Transverse colon (tissue), 4 donors: ENCODE results near the gene TADA1. TPM values are rescaled to one million over a fixed set of nuclear protein-coding genes. Genes with fewer than 3 reads are reported as not detected.

Experiments
- DNase-seq: peaks from one replicate; pipeline ENCODE4 v3.0.0-alpha.2; 2019
- H3K27ac ChIP-seq, 4 donors: fragments of 200-600 bp; sonication (generic); 2 replicates each; pipeline ENCODE4 v1.5.1; 2016 to 2018; ENCODE audit warnings: inconsistent platforms in 4 of 4
- H3K27me3 ChIP-seq: fragments of 200-600 bp; sonication (generic); 2 replicates; pipeline ENCODE4 v1.5.1; 2017; ENCODE audit warnings: inconsistent platforms
- H3K36me3 ChIP-seq, 4 donors: fragments of 200-600 bp; sonication (generic); 2 replicates each; pipeline ENCODE4 v1.5.1; 2017 to 2019; ENCODE audit warnings: inconsistent platforms in 4 of 4
- H3K4me1 ChIP-seq, 4 donors: fragments of 200-600 bp; sonication (generic); 2 replicates each; pipeline ENCODE4 v1.5.1; 2017 to 2020; ENCODE audit warnings: inconsistent platforms in 4 of 4
- H3K4me3 ChIP-seq, 4 donors: fragments of 200-600 bp; sonication (generic); 1 replicate in 1 of 4; 2 replicates in 3 of 4; pipeline versions ENCODE4 v1.5.1 to v1.6.1; 2017 to 2019; ENCODE audit warnings: inconsistent platforms in 4 of 4
- H3K9me3 ChIP-seq, 2 donors: fragments of 200-600 bp; sonication (generic); 2 replicates each; pipeline ENCODE4 v1.5.1; 2017 to 2019; ENCODE audit warnings: inconsistent platforms in 2 of 2
- EP300 ChIP-seq: sonication (generic); formaldehyde crosslinking; IDR thresholded peaks from one replicate; pipeline ENCODE4 v1.6.1; 2017; ENCODE audit warnings: antibody characterized with exemption, low read depth
- POLR2A ChIP-seq: fragments of 450-650 bp; IDR thresholded peaks from one replicate; pipeline ENCODE4 v1.6.1; 2016; ENCODE audit warnings: antibody characterized with exemption, mild to moderate bottlenecking, moderate library complexity
- POLR2AphosphoS5 ChIP-seq, 3 donors: sonication (generic); formaldehyde crosslinking; IDR thresholded peaks; one replicate each; pipeline ENCODE4 v1.6.1; 2016; ENCODE audit warnings: antibody characterized with exemption in 3 of 3
- WGBS, 2 donors: methylation state at CpG; one replicate each; pipeline ENCODE4 v1.1.5; 2018; ENCODE audit warnings: low coverage in 1 of 2; 5-methylcytosine and 5-hydroxymethylcytosine counted together
- in situ Hi-C, 4 donors: fragments of 200-750 bp; cut with MboI; loops; one replicate each; pipeline versions ENCODE4 v1.15.0 to v1.15.1; 2017; ENCODE audit warnings: low sequenced_read_pairs in 3 of 4, low pct_ligation_motif_present in 1 of 4, low pct_unique_long_range_greater_than_20kb in 1 of 4
- intact Hi-C: fragments of 100-400 bp; cut with DNase I; formaldehyde crosslinking; loops from one replicate; pipeline ENCODE4 v1.15.1; 2023; ENCODE audit warnings: low total_unique reads
- total RNA-seq, 4 donors: library from RNA; depleted of rRNA; stranded (reverse); fragments of >200 nt; gene quantifications; one replicate each; pipeline ENCODE4 v1.1.0, GENCODE V29; 2016
- TF ChIP-seq, protein P1 (sequence below), 5 experiments: fragments of 200-600 bp in 3 of 5; fragments of 450-650 bp in 2 of 5; sonication (generic) in 3 of 5; IDR thresholded peaks; 1 replicate in 2 of 5; 2 replicates in 3 of 5; pipeline ENCODE4 v1.5.1; 2016 to 2017; ENCODE audit warnings: antibody characterized with exemption in 5 of 5, inconsistent platforms in 3 of 5, mild to moderate bottlenecking in 2 of 5, moderate library complexity in 1 of 5

Gene TADA1
- total RNA-seq, 4 donors from 2014 or later = 1.5 to 21.7 (median 12.0) TPM

DNA sequence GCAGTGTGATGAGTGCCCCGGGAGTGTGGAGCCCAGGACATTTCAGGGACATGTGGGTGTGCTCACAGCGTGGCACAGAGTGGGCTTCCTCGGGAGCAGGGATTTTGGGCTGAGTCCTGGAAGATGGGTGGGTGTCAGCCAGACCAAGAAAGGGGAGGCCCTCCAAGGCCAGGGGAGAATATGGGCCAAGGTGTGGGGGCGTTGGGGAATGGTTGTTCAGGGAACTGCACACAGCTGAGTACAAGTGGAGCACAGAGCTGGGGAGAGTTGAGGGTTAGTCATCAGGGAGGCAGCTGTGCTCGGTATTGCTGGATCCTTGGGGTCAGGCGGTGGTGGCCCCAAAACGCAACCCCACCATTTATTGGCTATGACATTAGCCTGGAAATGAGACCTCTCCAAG, 31.3 kb downstream of the TADA1 start:
- peaks cover 0 to 26% (median 10%) of the 10 kb centered on the region in 4 donors for H3K36me3 ChIP-seq
- no peak for DNase-seq
- H3K4me3 ChIP-seq = no peak overlapping the region
- no peak for TF ChIP-seq EP300
- TF ChIP-seq, protein P1, sequence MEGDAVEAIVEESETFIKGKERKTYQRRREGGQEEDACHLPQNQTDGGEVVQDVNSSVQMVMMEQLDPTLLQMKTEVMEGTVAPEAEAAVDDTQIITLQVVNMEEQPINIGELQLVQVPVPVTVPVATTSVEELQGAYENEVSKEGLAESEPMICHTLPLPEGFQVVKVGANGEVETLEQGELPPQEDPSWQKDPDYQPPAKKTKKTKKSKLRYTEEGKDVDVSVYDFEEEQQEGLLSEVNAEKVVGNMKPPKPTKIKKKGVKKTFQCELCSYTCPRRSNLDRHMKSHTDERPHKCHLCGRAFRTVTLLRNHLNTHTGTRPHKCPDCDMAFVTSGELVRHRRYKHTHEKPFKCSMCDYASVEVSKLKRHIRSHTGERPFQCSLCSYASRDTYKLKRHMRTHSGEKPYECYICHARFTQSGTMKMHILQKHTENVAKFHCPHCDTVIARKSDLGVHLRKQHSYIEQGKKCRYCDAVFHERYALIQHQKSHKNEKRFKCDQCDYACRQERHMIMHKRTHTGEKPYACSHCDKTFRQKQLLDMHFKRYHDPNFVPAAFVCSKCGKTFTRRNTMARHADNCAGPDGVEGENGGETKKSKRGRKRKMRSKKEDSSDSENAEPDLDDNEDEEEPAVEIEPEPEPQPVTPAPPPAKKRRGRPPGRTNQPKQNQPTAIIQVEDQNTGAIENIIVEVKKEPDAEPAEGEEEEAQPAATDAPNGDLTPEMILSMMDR (IDR thresholded peaks at IDR 0.05) = no peak
- TF ChIP-seq POLR2A = no peak
- no peak for TF ChIP-seq POLR2AphosphoS5 (IDR thresholded peaks at IDR 0.05)
- in situ Hi-C loops = no loop called here
- WGBS, 2 donors = 0 to 59% methylated on average over 1 to 7 of the region's 7 CpGs
- peaks cover 23 to 47% (median 36%) of the 10 kb centered on the region in 4 donors for H3K4me1 ChIP-seq
- H3K27ac ChIP-seq = peak overlapping the region; percentile 42 to 53 (median 48)
- H3K27me3 ChIP-seq = no peaks in the 10 kb centered on the region
- intact Hi-C loops = no loop called here
- H3K9me3 ChIP-seq = no peaks in the 10 kb centered on the region

DNA sequence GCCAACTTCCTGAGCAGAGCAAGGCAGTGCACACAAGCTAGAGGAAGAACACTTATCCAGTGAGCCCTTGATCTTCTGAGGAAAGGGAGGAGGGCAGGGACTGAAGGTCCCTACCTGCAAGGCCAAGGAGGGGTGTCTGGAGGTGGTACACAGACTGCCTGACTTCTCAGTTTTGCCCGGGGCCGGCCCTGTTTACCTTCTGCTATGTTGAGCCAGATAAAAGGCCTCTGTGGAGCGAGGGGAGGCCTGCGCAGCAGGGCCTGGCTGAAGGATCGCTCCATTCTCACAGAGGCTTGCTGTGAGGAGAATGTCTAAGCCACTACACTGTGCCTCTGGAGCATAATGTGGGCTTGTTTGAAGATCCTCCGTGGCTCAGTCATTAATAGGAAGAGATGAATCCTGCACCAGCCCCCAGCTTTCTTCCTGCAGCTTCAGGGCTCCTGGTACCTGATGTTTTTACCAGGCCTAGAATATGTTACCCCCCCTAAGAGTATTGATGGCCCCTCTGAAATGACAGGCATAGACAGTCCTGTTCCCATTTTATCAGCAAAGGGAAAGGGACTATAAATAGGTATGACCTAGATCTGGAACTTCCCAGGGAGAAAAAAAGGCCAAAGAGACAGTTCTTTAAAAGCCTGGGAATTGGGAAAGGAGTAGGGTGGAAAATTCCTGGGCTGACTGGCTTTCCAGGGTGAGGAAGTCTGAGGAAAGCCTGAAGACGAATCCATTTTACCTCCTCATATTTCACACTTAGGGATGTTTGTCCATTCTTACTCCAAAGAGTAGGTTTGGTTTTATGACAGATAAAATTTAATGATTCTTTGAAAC, 32.1 kb downstream of the TADA1 start:
- Histone ChIP-seq H3K27me3 (no peaks in the 10 kb centered on the region), H3K4me1 (peaks cover 23 to 47% (median 36%) of the 10 kb centered on the region in 4 donors), H3K27ac (peak overlapping the region; percentile 42 to 53 (median 48)), H3K9me3 (no peaks in the 10 kb centered on the region), H3K36me3 (peaks cover 0 to 19% (median 7%) of the 10 kb centered on the region in 4 donors), H3K4me3 (no peak overlapping the region)
- DNase-seq = peak; percentile 15
- TF ChIP-seq POLR2AphosphoS5 (IDR thresholded peaks at IDR 0.05) (no peak), EP300 (no peak), POLR2A (no peak)
- TF ChIP-seq, protein P1 (IDR thresholded peaks at IDR 0.05) = no peak
- in situ Hi-C loops = no loop called here
- intact Hi-C loops = no loop called here
- WGBS, 2 donors = 38 to 76% methylated on average over 1 to 7 of the region's 7 CpGs

DNA sequence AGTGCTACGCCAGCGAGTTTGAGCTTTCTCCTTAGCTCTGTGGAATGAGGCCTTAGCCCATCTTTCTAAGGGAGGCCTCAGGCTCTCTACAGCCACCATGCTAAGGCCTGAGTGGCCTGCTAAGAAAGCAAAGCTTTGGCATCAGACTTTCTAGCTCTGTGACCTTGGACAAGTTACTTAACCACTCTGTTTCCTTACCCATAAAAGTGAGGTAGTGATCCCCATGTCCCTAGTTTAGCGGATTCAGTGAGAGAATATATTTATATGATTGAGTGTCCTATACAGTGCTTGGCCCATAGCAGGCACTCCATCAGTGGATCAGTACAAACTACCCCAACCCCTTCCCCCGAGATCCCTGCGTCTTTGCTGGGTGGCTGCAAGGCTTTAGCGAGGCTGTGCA, 32.7 kb downstream of the TADA1 start:
- in situ Hi-C loops = no loop called here
- WGBS, 2 donors = 67 to 71% methylated on average over 4 to 6 of the region's 6 CpGs
- intact Hi-C loops = no loop called here
- H3K4me1 ChIP-seq = peaks cover 25 to 53% (median 41%) of the 10 kb centered on the region in 4 donors
- H3K27me3 ChIP-seq = no peaks in the 10 kb centered on the region
- TF ChIP-seq POLR2A (no peak), EP300 (no peak), POLR2AphosphoS5 (IDR thresholded peaks at IDR 0.05) (no peak)
- TF ChIP-seq, protein P1 (IDR thresholded peaks at IDR 0.05) = no peak
- no peaks in the 10 kb centered on the region for H3K9me3 ChIP-seq
- H3K36me3 ChIP-seq = peaks cover 0 to 19% (median 5%) of the 10 kb centered on the region in 4 donors
- DNase-seq = no peak
- no peak overlapping the region for H3K4me3 ChIP-seq
- peak overlapping the region in 3 of 4 donors; percentile 46 to 53 (median 50) for H3K27ac ChIP-seq

DNA sequence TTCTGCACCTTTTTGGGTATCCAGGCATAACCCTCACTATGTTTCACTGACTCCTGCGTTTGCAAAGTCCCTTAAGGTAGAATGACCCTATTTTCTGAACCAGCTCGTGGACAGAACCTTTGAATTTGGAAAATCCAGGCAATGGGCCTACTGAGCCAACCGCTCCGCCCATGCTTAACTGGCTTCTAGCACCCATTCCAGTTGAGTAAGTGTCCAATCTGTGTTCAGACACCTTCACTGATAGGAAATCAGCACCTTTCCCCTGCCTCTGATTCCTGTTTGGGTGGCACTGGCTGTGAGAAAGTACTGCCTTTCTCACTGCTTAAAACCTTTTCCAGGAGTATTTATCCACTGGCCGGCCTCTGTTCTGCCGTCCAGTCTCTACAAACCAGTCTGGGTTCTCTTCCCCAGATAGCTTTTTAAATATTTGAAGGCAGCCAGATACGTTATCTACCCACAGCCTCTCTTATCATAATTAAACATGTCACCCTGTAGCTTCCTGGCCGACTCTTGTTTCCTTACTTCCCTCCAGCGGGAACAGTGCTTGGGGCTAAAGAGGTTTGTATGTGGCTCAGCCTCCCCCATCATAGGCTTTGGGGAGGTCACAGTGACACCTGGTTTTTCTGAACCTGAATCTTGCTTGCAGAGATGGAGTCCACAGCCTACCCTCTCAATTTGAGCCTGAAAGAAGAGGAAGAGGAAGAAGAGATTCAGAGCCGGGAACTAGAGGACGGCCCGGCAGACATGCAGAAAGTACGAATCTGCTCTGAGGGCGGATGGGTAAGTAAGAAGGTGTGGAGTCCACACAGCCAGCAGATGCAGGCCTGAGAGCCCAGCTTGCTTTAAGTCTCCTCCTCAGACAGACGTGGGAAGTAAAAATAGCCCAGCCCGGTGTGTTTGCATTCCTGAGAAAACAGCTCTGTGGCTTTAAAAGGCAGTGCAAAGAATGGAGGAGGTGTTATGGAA, 35.5 kb downstream of the TADA1 start:
- in situ Hi-C loops = no loop called here

More for the DNA sequence above, 35.5 kb downstream of the TADA1 start:
- Histone ChIP-seq H3K9me3 (no peaks in the 10 kb centered on the region), H3K4me3 (peak overlapping the region; percentile 56 to 68 (median 65)), H3K4me1 (peaks cover 25 to 56% (median 44%) of the 10 kb centered on the region in 4 donors), H3K27ac (peak overlapping the region; percentile 93 to 97 (median 94)), H3K27me3 (no peaks in the 10 kb centered on the region), H3K36me3 (peaks cover 0 to 19% (median 1%) of the 10 kb centered on the region in 4 donors)
- TF ChIP-seq POLR2AphosphoS5 (IDR thresholded peaks at IDR 0.05) = no peak
- TF ChIP-seq, protein P1 (IDR thresholded peaks at IDR 0.05) = no peak
- 7 to 28% methylated on average over 2 to 16 of the region's 16 CpGs for WGBS, 2 donors
- peak; percentile 30 for DNase-seq
- intact Hi-C loops = no loop called here
